DOHH2 (cell line): ENCODE results near the gene RSF1.

Experiments used
- H3F3A ChIP-seq: fragments of 200-600 bp; sonication (generic), shearing (Covaris generic); 2 replicates; pipeline ENCODE4 v1.6.0; 2016; ENCODE audit warnings: antibody characterized with exemption, mild to moderate bottlenecking; ENCODE audit not compliant: control insufficient read depth, insufficient read depth
- H3K27ac ChIP-seq: fragments of 200-600 bp; sonication (generic); 2 replicates; pipeline ENCODE4 v1.5.1; 2014; ENCODE audit warnings: low read depth, mild to moderate bottlenecking, low read length, moderate library complexity
- H3K27me3 ChIP-seq: fragments of 200-600 bp; sonication (generic); 2 replicates; pipeline ENCODE4 v1.6.1; 2014; ENCODE audit warnings: mild to moderate bottlenecking, low read length, mixed read lengths; ENCODE audit not compliant: control insufficient read depth
- H3K36me3 ChIP-seq: fragments of 200-600 bp; sonication (generic); 2 replicates; pipeline ENCODE4 v1.6.1; 2014; ENCODE audit warnings: mild to moderate bottlenecking, low read length, moderate library complexity, mixed read lengths; ENCODE audit not compliant: control insufficient read depth
- H3K4me1 ChIP-seq: fragments of 200-600 bp; sonication (generic); 2 replicates; pipeline ENCODE4 v1.6.1; 2014; ENCODE audit warnings: mild to moderate bottlenecking, low read length, mixed read lengths; ENCODE audit not compliant: control insufficient read depth
- H3K4me2 ChIP-seq: fragments of 200-600 bp; sonication (generic); 2 replicates; pipeline ENCODE4 v1.6.0; 2014; ENCODE audit warnings: mild to moderate bottlenecking, low read length, moderate library complexity
- H3K4me3 ChIP-seq: fragments of 200-600 bp; sonication (generic); 2 replicates; pipeline ENCODE4 v1.5.1; 2014; ENCODE audit warnings: mild to moderate bottlenecking, low read length, mixed read lengths
- H3K79me2 ChIP-seq: fragments of 200-600 bp; sonication (generic); 2 replicates; pipeline ENCODE4 v1.6.1; 2014; ENCODE audit warnings: mild to moderate bottlenecking, low read length, mixed read lengths; ENCODE audit not compliant: control insufficient read depth
- H3K9me2 ChIP-seq: fragments of 200-600 bp; sonication (generic); replicated peaks from 2 replicates; pipeline ENCODE4 v1.6.1; 2014; ENCODE audit warnings: mild to moderate bottlenecking, low read length, mixed read lengths; ENCODE audit not compliant: control insufficient read depth
- H3K9me3 ChIP-seq: fragments of 200-600 bp; sonication (generic); 2 replicates; pipeline ENCODE4 v1.6.1; 2014; ENCODE audit warnings: antibody characterized with exemption, low read length, mixed read lengths; ENCODE audit not compliant: control insufficient read depth, insufficient read depth
- H4K20me1 ChIP-seq: fragments of 200-600 bp; sonication (generic); 2 replicates; pipeline ENCODE4 v1.6.0; 2014; ENCODE audit warnings: low read depth, mild to moderate bottlenecking, antibody characterized with exemption, low read length, moderate library complexity; ENCODE audit not compliant: control insufficient read depth, insufficient read depth
- CTCF ChIP-seq: fragments of 200-600 bp; sonication (generic); IDR thresholded peaks from one replicate; pipeline ENCODE4 v1.5.1; 2014; ENCODE audit warnings: antibody characterized with exemption, mild to moderate bottlenecking, low read depth, low read length; ENCODE audit not compliant: poor library complexity, severe bottlenecking
- EZH2phosphoT487 ChIP-seq: fragments of 200-600 bp; sonication (generic); IDR thresholded peaks from 2 replicates; pipeline ENCODE4 v1.6.1; 2017; ENCODE audit warnings: borderline replicate concordance, mild to moderate bottlenecking, antibody characterized with exemption, low read length, moderate library complexity, mixed read lengths

The RSF1 gene

GRCh38 chr11:77770629-77771028 lies 49.9 kb downstream of the RSF1 start:
- Histone ChIP-seq H3K9me2 (no peaks in the 10 kb centered on the region), H3K9me3 (no peaks in the 10 kb centered on the region), H3K27me3 (no peaks in the 10 kb centered on the region), H3K4me3 (no peak overlapping the region), H3K27ac (no peak overlapping the region), H3K4me1 (no peaks in the 10 kb centered on the region; the same call in 1 of the 2 replicates), H3K4me2 (no peak overlapping the region), H3K36me3 (peaks cover 3% of the 10 kb centered on the region), H4K20me1 (peaks cover 17% of the 10 kb centered on the region; the same call in 1 of the 2 replicates), H3F3A (no peaks in the 10 kb centered on the region), H3K79me2 (peaks cover 93% of the 10 kb centered on the region)
- no peak for TF ChIP-seq EZH2phosphoT487
- no peak for TF ChIP-seq CTCF

- H3K9me3 ChIP-seq, result no peaks in the 10 kb centered on the region
- no peak overlapping the region for H3K4me2 ChIP-seq
- 0 out of 2 replicates have a peak, but pooled peaks cover 5% of the 10 kb centered on the region for H4K20me1 ChIP-seq
- H3K27ac ChIP-seq, result no peak overlapping the region
- no peaks in the 10 kb centered on the region for H3K27me3 ChIP-seq
- TF ChIP-seq CTCF (no peak), EZH2phosphoT487 (no peak)
- H3K4me1 ChIP-seq, result no peaks in the 10 kb centered on the region; the same call in 1 of the 2 replicates
- peaks cover 50% of the 10 kb centered on the region for H3K79me2 ChIP-seq
- no peaks in the 10 kb centered on the region; the same call in 1 of the 2 replicates for H3F3A ChIP-seq
- peaks cover 30% of the 10 kb centered on the region for H3K36me3 ChIP-seq
- no peaks in the 10 kb centered on the region for H3K9me2 ChIP-seq
- no peak overlapping the region for H3K4me3 ChIP-seq
Measured at GRCh38 chr11:77762426-77762825, 58.1 kb downstream of the RSF1 start.

GRCh38 chr11:77761491-77761890 lies 59.0 kb downstream of the RSF1 start:
- no peaks in the 10 kb centered on the region for H3K9me3 ChIP-seq
- H4K20me1 ChIP-seq, result 0 out of 2 replicates have a peak, but pooled peaks cover 3% of the 10 kb centered on the region
- peaks cover 30% of the 10 kb centered on the region for H3K36me3 ChIP-seq
- no peaks in the 10 kb centered on the region for H3K9me2 ChIP-seq
- no peaks in the 10 kb centered on the region for H3K27me3 ChIP-seq
- H3K4me1 ChIP-seq, result no peaks in the 10 kb centered on the region
- H3K4me3 ChIP-seq, result no peak overlapping the region
- peaks cover 43% of the 10 kb centered on the region for H3K79me2 ChIP-seq
- H3K4me2 ChIP-seq, result no peak overlapping the region
- no peak overlapping the region for H3K27ac ChIP-seq
- TF ChIP-seq CTCF, result no peak
- TF ChIP-seq EZH2phosphoT487, result no peak
- H3F3A ChIP-seq, result no peaks in the 10 kb centered on the region; the same call in 1 of the 2 replicates
